ENCODE measurements around the gene DROSHA.

Gene DROSHA

DNA sequence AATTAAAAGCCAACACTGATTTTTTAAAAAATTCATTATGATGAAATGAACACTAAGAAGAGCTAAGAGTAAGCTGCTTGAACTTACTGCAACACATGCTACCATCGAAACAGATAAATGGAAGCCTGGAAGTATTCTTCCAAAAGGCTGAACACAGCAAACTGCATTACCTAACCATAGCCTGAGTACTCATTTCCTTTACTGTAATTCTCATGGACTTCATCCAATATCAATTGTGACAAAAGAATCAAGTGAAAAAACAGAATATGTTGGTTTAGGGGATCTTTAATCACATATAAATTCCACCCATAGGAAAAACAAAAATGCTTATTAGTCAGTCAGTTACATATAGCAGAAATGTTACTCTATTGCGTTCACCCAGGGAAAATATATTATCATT is 68.5 kb downstream of the DROSHA start:
- DNase-seq, result no peak

DNA sequence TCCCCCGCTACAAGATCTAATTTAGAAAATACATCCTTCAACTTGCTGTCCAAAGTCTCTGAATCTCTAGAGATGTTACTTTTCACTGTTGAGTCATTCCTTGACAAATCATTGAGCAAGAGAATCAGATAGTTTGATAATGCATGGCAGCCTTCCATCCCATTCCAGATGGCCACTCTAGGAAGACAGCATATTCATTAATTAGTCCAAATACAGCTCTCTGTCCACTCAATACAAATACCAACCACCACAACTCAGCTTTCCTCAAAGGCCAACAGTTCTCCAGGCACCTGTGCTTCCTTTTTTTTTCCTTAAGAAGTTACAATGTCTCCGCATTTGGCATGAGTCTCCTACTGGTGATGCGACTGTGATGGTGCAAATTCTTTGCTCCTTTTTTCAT is 72.3 kb downstream of the DROSHA start:
- no peak for DNase-seq

DNA sequence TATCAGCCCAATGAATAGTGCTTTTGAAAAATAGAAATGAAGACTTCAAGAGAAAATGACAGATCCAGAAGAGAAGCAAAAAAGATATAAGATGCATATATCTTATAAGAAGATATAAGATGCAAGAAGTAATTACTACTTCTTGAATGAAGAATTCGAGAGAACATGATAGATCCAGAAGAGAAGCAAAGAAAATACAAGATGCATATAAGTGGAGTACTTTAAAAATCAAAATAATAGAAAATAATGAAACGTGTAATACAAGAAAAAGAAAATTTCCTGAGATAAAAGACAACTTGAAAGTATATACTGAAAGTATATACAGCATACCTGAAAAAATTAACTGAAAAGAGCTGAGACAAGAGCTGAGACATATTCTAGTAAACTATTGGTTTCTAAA is 76.7 kb downstream of the DROSHA start:
- DNase-seq, result no peak

DNA sequence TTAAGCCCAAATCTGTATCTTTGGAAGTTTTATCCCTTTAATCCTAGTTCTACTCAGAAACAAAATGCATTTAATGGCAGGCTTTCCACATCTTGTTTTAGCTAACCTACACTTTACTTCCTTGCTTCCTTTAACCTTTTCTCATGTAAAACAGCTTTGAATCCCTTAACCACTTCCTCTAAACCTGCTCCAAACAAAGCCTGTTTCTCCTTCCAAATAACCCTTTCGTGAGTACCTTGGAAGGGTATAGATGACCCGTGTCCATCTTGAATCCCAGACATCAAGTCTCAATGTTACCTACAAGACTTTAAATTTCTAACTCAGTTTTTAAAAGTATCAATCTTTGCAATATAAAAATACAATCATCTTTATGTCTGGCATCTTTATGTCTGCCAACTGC is 78.4 kb downstream of the DROSHA start:
- no peak for DNase-seq

DNA sequence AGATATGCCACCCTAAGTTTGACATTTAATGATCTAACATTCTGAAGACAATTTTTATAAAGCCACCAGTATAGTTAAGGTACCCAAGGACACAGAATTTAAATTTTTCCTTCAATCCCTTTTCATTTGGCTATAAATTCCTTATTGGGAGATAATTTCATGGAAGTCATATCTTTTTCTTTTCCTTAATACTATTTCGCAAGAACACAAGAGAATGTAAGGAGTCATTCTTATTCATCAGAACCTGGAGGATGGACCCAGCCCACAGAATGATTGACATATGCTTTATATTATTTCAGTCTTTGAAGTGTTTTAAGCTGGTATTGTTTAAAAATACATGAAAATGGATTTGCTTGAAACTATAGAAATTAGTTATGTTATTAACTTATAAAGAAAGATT is 79.6 kb downstream of the DROSHA start:
- DNase-seq, result no peak

DNA sequence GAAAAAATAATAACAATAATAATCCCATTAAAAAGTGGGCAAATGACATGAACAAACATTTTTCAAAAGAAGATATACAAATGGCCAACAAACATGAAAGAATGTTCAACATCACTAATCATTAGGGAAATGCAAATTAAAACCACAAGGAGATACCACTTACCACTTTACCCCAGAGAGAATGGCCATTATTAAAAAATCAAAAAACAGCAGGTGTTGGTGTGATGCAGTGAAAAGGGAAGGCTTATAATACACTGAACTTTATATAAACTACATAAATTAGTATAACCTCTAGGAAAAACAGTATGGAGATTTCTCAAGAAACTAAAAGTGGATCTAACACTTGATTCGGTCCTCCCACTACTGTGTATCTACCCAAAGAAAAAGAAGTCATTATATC is 81.9 kb downstream of the DROSHA start:
- no peak for DNase-seq

DNA sequence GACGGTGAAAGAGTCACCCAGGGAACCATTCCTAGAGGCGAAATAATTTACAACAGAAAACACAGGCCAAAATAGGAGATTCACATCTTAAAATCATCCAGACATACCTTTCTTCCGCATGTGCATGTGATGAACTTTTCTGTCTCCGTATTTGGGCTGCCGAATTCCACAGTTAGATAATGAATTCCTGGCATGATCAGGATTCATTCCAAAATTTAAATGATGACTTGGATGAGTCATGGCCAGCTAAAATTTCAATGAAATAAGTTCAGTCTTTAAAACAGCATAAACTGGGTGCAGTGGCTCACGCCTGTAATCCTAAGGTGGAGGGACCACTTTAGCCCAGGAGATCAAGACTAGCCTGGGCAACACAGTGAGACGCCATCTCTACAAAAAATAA is 82.7 kb downstream of the DROSHA start:
- DNase-seq, result no peak

DNA sequence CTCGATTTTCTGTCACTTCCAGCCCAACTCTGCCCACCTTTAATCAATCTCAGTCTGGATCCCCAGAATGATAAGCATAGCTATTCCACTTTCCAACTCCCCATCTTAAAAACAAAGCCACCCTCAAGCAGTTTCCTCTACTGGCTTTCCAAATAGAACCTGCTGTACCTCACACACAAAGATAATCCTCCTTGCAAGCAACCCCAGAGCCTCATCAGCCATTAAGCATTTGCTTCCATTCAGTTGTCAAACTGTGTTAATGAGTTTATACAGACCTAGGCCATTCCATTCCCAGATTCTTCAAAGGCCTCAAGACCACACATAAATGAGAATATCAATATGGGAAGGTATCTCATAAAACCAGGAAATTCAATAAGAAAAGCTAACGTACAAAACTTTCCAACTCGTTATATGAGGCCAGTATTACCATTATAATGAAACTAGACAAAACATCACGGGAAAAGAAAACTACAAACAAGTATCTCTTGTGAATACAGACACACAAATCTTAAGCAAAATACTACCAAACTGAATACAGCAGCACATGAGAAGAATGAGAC is 86.8 kb downstream of the DROSHA start:
- DNase-seq, result no peak

DNA sequence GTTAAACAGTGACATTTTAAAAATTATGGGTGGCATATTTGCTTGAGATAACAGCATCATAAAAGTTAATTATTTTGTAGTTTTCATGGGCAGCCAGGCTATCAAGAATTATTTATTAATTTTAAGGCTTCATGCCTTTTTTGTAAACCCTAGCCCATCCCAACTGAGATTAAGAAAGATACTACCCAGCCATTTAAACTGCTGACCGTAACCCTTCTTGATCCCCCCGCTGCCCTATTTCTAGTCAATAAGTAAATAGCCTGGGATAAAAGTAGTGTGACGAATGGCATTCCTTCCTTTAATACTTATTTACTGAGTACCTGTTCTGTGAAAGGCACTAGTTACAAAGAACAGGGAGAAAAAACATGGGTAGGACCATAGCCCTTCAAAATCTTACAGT is 88.3 kb downstream of the DROSHA start:
- no peak for DNase-seq

DNA sequence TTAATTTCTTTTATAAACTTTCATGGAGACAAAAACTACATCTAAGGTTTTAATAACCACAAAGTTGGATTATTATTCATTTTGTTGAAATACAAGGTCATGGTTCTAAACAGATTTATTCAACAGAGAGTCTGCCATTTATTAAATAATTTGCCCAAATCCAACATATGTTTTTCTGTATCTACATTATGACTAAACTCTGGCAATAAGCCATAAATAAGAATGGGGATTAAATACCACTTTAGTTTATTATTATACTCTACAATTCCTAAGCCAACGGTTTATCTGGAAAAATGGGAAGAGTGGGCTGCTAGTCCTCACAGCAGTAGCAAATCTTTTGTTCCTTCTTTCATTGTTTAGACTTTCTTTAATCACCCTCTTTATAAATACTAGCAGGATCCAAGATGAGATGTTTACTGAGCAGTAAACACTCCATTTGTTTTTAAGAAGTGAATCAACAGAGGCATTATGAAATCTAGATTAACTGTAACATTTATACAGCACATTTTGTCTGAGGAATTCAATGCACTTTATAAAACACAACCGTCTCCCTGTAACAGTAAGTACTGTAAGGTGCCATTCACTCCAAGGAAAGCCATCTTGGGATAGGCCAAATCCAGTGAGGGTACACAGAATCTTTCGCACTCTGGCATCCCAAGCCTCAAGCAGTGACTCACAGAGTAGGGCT is 89.7 kb downstream of the DROSHA start:
- no peak for DNase-seq

DNA sequence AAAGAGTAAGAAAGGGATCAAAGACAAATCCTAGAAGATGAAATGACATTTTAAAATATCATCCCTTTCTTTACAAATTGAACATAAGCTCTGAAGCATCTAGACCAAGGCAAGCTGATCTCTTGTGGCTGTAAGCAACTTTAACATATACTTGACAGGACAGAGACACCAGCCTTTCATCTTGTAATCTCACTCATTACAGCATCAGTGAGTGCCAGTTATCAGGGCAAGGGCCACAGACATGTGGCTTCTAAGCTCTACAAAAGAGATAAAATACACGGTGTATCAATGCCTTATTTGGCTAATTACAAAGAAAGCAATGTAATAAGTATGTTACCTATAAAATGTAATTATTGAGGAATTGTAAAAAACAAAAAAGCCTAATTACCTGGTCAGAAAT is 95.0 kb downstream of the DROSHA start:
- no peak for DNase-seq

DNA sequence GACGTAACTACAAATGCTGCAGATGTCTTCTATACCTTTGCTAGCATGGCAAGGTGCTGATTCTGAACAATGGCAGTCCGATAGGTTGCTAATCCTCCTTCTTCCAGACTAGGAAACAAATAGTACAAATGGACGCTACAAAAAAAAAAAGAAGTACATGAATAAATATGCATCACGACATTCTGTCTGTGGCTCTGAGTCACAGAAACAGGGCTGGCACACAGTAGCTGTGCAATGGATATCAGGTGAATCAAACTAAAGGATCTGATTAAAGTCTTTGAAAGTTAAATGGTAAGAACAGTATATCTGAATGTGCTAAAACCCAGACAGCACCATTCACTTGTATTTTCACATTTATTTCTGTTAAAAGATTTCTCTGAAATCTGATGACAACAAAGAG is 96.2 kb downstream of the DROSHA start:
- DNase-seq, result no peak

DNA sequence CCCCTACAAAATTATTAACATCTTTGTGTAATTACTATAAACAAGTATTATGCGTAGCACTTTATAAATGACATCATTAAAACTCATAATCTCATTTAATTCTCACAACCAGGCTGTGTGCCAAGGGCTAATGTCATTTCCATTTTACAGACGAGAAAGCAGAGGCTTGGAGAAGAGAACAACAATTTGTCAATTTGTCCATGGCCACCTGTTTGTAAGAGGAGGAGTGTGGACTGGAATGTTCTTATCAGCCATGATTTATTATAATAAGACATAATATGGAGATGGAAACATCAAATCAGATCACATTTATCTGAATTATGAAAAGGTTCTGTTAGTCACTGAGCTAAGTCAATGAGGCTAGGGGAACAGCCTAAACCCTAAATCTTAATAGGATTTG is 97.0 kb downstream of the DROSHA start:
- DNase-seq, result no peak

DNA sequence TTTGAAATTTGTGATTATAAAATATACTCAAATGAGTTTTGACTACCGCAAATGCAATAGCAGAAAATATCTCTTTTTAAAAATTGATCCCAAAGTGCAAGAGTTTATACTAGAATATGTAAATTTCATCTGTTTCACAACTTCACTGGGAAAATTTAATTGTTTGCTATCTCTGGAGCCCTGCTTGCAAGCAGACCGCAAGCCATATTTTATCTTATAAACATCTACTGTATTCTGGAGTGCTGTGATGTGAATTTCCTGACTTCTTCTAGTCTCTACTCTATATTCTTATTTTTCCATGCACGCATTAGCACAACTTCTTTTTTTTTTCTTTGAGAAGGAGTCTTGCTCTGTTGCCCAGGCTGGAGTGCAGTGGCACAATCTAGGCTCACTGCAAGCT is 98.7 kb downstream of the DROSHA start:
- no peak for DNase-seq

DNA sequence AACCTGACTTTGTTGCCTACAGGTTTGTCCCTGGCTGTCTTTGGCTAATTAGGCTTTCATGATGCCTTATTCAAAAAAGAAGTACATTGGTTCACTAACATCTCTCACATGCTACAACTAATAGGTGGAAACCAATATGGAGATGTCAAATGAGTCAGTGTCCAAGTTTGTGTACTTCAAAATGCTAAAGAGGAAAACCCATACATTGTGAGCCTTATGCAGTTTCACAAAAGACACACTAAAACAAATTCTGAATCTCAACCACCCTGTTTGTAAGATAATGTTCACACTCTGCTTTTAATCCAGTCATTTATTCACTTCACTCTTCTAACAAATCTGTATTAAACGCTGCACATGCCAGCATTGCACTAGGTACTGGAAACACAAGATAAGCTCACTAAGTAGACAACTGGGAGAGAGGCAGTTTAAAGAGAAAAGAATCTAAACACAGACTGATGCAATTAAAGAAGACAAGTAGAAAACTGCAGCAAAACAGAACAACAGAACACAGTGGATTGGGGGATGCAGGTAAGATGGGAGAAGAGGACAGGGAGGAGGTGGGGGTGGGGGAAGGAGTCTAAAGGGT is 104.1 kb downstream of the DROSHA start:
- no peak for DNase-seq

DNA sequence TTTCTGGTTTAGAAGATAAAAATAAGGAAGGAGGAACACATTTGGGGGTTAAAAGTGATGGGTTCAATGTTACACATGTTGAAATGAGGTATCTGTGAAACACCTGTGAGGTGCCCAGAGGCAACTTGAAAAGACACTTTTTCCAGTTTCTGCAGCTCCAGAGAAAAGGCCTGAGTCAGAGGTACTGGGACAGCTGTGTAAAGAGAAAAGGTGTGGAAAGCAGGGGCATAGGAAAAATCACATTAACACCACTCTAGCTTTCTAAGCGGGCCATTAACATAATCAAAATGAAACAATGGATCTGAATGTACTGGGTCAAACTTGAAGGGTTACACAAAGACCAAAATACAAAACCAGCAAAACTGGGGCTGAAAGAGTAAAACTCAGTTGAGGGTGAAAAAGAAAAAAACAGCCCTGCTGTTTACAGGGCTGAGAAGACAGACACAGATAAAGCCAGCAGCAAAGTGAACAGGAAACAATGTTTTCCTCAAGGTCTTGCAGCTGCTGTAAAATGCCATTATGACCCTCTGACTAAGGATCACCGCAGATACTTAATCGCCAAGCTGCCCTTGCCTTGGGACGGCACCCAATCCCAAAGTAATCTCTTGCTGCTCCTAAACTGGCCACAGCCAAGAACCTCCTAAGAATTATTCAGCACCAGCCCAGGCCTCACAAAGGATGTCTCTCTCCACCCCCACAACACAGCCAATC is 104.7 kb downstream of the DROSHA start:
- DNase-seq, result no peak

DNA sequence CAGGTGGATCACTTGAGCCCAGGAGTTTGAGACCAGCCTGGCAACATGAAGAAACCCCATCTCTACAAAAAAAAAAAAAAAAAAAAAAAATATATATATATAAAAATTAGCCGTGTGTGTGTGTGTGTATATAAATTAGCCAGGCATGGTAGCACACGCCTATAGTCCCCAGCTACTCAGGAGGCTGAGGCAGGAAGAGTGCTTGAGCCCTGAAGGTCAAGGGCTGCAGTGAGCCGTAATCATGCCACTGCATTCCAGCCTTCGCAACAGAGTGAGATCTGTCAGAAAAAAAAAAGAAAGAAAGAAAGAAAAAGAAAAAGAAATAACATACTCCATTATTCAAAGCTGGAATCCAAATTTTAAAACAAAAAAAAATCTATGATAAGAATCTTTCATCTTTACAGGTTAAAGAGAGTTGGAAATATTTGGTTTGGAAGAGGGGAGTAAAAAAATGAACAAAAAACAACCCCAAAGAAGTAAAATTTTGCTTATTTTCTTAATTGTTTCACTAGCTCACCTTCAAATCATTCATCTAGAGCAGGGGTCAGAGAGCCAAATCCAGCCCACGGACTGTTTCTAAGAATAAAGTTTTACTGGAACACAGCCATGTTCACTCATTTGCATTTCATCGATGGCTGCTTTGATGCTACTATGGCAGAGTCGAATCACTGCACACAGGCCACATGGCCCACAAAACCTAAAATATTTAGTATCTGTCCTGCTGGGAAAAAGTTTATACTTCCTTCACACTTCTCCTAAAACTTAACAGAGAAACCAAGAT is 109.9 kb downstream of the DROSHA start:
- DNase-seq, result no peak

DNA sequence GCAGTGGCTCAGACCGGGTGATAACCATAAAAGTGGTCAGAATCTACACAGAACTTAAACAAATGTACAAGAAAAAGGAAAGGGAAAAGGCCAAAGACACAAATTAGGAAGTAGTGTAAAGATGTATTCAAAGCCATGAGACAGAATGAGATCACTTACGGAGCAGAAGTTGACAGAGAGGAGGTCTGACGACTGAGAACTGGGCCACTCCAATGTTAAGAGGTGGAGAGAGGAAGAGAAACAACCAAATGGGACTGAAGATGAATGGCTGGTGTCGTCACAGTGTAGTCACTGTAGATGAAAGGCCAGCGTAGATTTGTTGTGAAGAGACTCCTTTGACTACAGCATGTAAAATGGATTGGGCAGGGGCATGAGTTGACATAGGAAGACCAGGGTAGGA is 114.4 kb downstream of the DROSHA start:
- no peak for DNase-seq

DNA sequence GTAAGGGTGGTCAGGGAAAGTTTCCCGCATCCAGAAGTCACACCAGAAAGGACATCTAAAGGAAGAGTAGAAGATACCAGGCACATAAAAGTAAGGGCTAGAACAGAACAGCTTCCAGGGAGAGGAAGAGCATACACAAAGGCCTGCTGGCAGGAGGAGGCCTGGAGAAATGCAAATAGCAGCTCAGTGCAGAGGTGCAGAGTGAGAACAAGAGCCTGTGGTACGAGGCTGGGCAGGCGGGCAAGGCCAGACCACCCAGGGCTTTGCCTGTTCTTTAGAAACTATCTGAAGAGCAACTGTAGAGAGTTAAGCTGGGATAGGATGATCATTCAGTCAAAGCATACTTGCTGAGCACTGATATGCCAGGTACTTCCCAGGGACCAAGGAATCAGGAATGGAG is 115.3 kb downstream of the DROSHA start:
- no peak for DNase-seq

DNA sequence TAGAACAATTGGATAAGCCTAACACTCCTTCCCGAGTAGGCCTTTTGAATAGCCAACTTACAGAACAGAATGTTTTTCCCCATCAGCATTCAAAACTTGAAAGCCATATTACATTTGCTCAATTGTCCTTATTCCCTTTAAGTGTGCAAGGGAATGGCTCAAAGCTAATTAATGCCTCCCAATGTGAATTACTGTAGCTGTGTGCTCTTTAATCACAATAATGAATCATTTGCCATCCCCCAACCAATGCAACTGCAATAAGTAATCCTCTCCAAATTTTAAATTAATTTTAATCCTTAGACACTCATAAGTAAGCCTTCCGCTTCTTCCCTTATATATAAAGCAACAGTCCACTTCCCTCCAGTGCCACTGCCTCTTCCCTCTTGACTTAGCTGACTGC is 115.9 kb downstream of the DROSHA start:
- DNase-seq, result no peak

DNA sequence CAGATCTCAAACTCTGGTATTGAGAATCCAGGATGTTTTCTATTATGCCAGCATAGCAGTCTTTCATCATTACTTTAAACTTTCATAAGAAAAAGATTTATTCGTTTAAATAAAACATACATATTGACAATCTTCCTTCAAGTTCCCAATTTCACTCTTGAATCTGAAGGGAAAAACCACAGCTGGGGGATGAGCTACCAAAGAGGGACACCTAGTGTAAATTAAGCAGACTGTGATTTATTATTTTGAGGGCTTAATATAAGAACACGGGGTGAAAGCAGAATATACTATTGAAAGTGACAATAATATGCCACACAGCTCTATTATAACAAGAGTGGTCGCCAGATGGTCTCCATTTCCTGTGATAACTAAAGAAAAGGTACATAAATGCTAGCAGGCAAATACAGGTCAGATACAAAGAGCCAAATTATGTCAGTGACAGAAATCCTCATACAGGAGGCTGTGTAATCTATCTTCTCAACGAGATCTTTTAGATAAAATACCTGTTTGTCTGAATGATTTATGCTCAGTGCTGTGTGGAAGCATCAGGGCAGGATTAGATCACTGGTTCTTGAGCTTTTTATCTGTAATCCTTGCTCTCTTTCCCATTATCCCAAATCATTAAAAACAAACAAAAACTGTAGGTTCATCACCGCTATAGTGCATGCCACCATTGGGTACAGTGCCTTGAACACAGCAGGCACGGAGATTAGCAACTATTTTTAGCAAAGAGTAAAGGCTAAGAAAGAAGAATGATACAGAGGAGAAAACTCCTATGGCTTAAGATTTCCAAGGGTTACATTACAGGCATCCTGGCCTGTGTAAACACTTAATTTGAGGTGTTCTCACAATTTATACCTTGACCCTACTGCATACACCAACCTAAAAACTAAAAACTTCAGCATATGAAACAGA is 116.6 kb downstream of the DROSHA start:
- no peak for DNase-seq
